22Rv1 (cell line): ENCODE measurements around the gene EIF5AL1.

ENCODE experiments used
- H3K27ac ChIP-seq: fragments of 450-650 bp; 2 replicates; pipeline ENCODE4 v1.5.1; 2017
- CTCF ChIP-seq: fragments of 450-650 bp; IDR thresholded peaks from 2 replicates; pipeline ENCODE4 v1.5.1; 2017; ENCODE audit warnings: mild to moderate bottlenecking
- ZFX ChIP-seq: fragments of 450-650 bp; IDR thresholded peaks from 2 replicates; pipeline ENCODE4 v1.6.1; 2017; ENCODE audit warnings: antibody characterized with exemption, borderline replicate concordance

Gene EIF5AL1

GRCh38 chr10:79488336-79488735 is 24.0 kb upstream of the EIF5AL1 start:
- TF ChIP-seq ZFX, result no peak
- TF ChIP-seq CTCF, result no peak
- no peak overlapping the region for H3K27ac ChIP-seq

GRCh38 chr10:79488870-79489269 is 23.5 kb upstream of the EIF5AL1 start:
- no peak for TF ChIP-seq ZFX
- no peak for TF ChIP-seq CTCF
- H3K27ac ChIP-seq, result no peak overlapping the region

- no peak overlapping the region for H3K27ac ChIP-seq
- no peak for TF ChIP-seq ZFX
- TF ChIP-seq CTCF, result no peak
Measured at GRCh38 chr10:79490400-79491142, 21.8 kb upstream of the EIF5AL1 start.

GRCh38 chr10:79491143-79491835 is 21.0 kb upstream of the EIF5AL1 start:
- TF ChIP-seq CTCF (no peak), ZFX (no peak)
- no peak overlapping the region for H3K27ac ChIP-seq

GRCh38 chr10:79492256-79492655 is 20.1 kb upstream of the EIF5AL1 start:
- H3K27ac ChIP-seq, result no peak overlapping the region
- no peak for TF ChIP-seq CTCF
- TF ChIP-seq ZFX, result no peak

GRCh38 chr10:79492839-79493238 is 19.5 kb upstream of the EIF5AL1 start:
- no peak for TF ChIP-seq CTCF
- TF ChIP-seq ZFX, result no peak
- H3K27ac ChIP-seq, result no peak overlapping the region

- no peak overlapping the region for H3K27ac ChIP-seq
- no peak for TF ChIP-seq CTCF
- no peak for TF ChIP-seq ZFX
Measured at GRCh38 chr10:79493806-79494205, 18.5 kb upstream of the EIF5AL1 start.
